ENCODE results near the gene SRPK2.

SRPK2 gene

DNA sequence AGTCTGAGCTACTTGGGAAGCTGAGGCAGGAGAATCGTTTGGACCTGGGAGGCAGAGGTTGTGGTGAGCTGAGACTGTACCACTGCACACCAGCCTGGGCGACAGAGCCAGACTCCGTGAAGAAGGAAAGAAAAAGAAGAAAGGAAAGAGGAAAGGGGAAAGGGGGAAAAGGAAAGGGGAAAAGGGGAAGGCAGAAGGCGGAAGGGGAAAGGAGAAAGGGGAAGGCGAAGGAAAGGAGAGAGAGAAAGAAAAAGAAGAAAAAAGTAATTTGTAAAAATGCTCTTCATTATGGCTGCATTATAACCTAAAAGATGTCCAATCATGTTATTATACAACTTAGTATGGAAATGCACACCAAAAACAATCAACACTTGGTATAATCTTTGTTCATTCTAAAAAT, 110.2 kb downstream of the SRPK2 start:
- H3K9me2 ChIP-seq (replicated peaks; ENCODE audit: low read depth, low read length): no peaks in the 10 kb centered on the region
- H3K4me2 ChIP-seq (ENCODE audit: low read depth, low read length, poor library complexity, severe bottlenecking): no peak overlapping the region
- H3F3A ChIP-seq (ENCODE audit: low read depth): no peaks in the 10 kb centered on the region
- H2AFZ ChIP-seq (ENCODE audit: low read length): no peak overlapping the region
- no peaks in the 10 kb centered on the region for H3K9me3 ChIP-seq (ENCODE audit: insufficient read depth, low read depth, low read length)
- H3K4me1 ChIP-seq (ENCODE audit: insufficient read depth, low read length, poor library complexity, severe bottlenecking): peaks cover 6% of the 10 kb centered on the region
- peaks cover 6% of the 10 kb centered on the region; the same call in 1 of the 2 replicates for H3K36me3 ChIP-seq (ENCODE audit: insufficient read depth, low read length)
- H4K20me1 ChIP-seq (ENCODE audit: insufficient read depth, low read length, poor library complexity, severe bottlenecking): peaks cover 8% of the 10 kb centered on the region
- H3K27me3 ChIP-seq (ENCODE audit: insufficient read depth, low read length, poor library complexity, severe bottlenecking): no peaks in the 10 kb centered on the region
- no peak overlapping the region for H3K9ac ChIP-seq (ENCODE audit: low read depth, low read length, poor library complexity, severe bottlenecking)
- no peak overlapping the region for H3K4me3 ChIP-seq (ENCODE audit: low read length, poor library complexity, severe bottlenecking)
- peaks cover 81% of the 10 kb centered on the region for H3K79me2 ChIP-seq (ENCODE audit: insufficient read depth, low read length)
- no peak for TF ChIP-seq CTCF (conservative IDR thresholded peaks at IDR 0.05; ENCODE audit: low read length)
- no peak for TF ChIP-seq EZH2phosphoT487 (IDR thresholded peaks at IDR 0.05; ENCODE audit: borderline replicate concordance)

DNA sequence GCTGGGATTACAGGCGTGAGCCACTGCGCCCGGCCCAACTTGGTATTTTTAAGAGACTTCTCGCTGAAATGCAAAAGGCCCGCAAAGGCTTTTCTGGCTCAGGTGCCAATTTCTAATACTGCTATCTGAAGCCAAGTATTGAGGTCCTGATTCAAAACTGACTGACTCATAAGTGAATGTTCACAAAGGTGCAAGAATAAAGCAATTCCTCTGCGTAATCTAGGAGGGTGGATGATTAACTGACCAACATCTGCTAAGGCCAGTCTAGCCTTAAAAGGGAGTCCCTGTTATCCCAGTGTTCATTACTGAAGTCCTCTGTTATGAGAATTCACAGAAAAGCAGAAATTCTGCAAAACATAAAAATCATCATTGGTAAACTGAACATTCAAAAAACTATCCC, 111.4 kb downstream of the SRPK2 start:
- H3K9me2 ChIP-seq (replicated peaks; ENCODE audit: low read depth, low read length): no peaks in the 10 kb centered on the region
- no peaks in the 10 kb centered on the region for H3K9me3 ChIP-seq (ENCODE audit: insufficient read depth, low read depth, low read length)
- no peaks in the 10 kb centered on the region for H3F3A ChIP-seq (ENCODE audit: low read depth)
- H3K4me1 ChIP-seq (ENCODE audit: insufficient read depth, low read length, poor library complexity, severe bottlenecking): peaks cover 6% of the 10 kb centered on the region
- peaks cover 8% of the 10 kb centered on the region for H4K20me1 ChIP-seq (ENCODE audit: insufficient read depth, low read length, poor library complexity, severe bottlenecking)
- peaks cover 6% of the 10 kb centered on the region; the same call in 1 of the 2 replicates for H3K36me3 ChIP-seq (ENCODE audit: insufficient read depth, low read length)
- H3K9ac ChIP-seq (ENCODE audit: low read depth, low read length, poor library complexity, severe bottlenecking): no peak overlapping the region
- peaks cover 83% of the 10 kb centered on the region for H3K79me2 ChIP-seq (ENCODE audit: insufficient read depth, low read length)
- TF ChIP-seq CTCF (conservative IDR thresholded peaks at IDR 0.05; ENCODE audit: low read length): no peak
- TF ChIP-seq EZH2phosphoT487 (IDR thresholded peaks at IDR 0.05; ENCODE audit: borderline replicate concordance): no peak
- no peak overlapping the region for H3K4me3 ChIP-seq (ENCODE audit: low read length, poor library complexity, severe bottlenecking)
- no peaks in the 10 kb centered on the region for H3K27me3 ChIP-seq (ENCODE audit: insufficient read depth, low read length, poor library complexity, severe bottlenecking)
- no peak overlapping the region for H3K4me2 ChIP-seq (ENCODE audit: low read depth, low read length, poor library complexity, severe bottlenecking)
- H2AFZ ChIP-seq (ENCODE audit: low read length): no peak overlapping the region

- H3K4me3 ChIP-seq (ENCODE audit: low read length, poor library complexity, severe bottlenecking): peak overlapping the region; percentile 78
- no peaks in the 10 kb centered on the region for H3K27me3 ChIP-seq (ENCODE audit: insufficient read depth, low read length, poor library complexity, severe bottlenecking)
- H4K20me1 ChIP-seq (ENCODE audit: insufficient read depth, low read length, poor library complexity, severe bottlenecking): peaks cover 25% of the 10 kb centered on the region
- no peaks in the 10 kb centered on the region for H3K9me3 ChIP-seq (ENCODE audit: insufficient read depth, low read depth, low read length)
- H2AFZ ChIP-seq (ENCODE audit: low read length): no peak overlapping the region
- H3K36me3 ChIP-seq (ENCODE audit: insufficient read depth, low read length): no peaks in the 10 kb centered on the region
- no peak for TF ChIP-seq EZH2phosphoT487 (IDR thresholded peaks at IDR 0.05; ENCODE audit: borderline replicate concordance)
- H3F3A ChIP-seq (ENCODE audit: low read depth): 0 out of 2 replicates have a peak, but pooled peaks cover 3% of the 10 kb centered on the region
- peaks cover 45% of the 10 kb centered on the region for H3K4me1 ChIP-seq (ENCODE audit: insufficient read depth, low read length, poor library complexity, severe bottlenecking)
- H3K9me2 ChIP-seq (replicated peaks; ENCODE audit: low read depth, low read length): no peaks in the 10 kb centered on the region
- peak overlapping the region; percentile 70 for H3K9ac ChIP-seq (ENCODE audit: low read depth, low read length, poor library complexity, severe bottlenecking)
- peaks cover 98% of the 10 kb centered on the region for H3K79me2 ChIP-seq (ENCODE audit: insufficient read depth, low read length)
- peak overlapping the region; percentile 98 for H3K4me2 ChIP-seq (ENCODE audit: low read depth, low read length, poor library complexity, severe bottlenecking)
Observed at GRCh38 chr7:105270117-105270516, 118.6 kb downstream of the SRPK2 start.

DNA sequence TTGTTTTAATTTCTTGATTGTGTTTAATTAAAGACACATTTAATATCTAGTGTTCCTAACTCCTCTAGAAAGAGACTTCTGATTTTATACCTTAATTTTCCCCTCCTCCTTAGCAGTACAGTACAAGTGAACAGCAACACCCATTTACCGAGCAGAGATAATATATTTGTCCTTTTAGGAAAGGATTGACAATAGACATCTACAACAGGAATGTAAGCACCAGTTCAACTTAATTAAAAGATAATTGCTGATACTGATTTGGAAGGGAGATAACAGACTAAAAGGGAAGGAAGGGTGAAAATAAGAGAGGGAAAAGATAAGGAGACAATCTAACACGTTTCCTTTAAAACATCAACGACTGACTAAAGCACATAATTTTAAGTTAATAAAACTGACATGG, 119.3 kb downstream of the SRPK2 start:
- Histone ChIP-seq H3K9ac (ENCODE audit: low read depth, low read length, poor library complexity, severe bottlenecking) (peak overlapping the region; percentile 70), H3K36me3 (ENCODE audit: insufficient read depth, low read length) (no peaks in the 10 kb centered on the region), H3K27me3 (ENCODE audit: insufficient read depth, low read length, poor library complexity, severe bottlenecking) (no peaks in the 10 kb centered on the region), H3K4me2 (ENCODE audit: low read depth, low read length, poor library complexity, severe bottlenecking) (peak overlapping the region; percentile 98), H3K4me3 (ENCODE audit: low read length, poor library complexity, severe bottlenecking) (peak overlapping the region; percentile 78), H3K4me1 (ENCODE audit: insufficient read depth, low read length, poor library complexity, severe bottlenecking) (peaks cover 49% of the 10 kb centered on the region), H4K20me1 (ENCODE audit: insufficient read depth, low read length, poor library complexity, severe bottlenecking) (peaks cover 25% of the 10 kb centered on the region), H3K79me2 (ENCODE audit: insufficient read depth, low read length) (peaks cover 96% of the 10 kb centered on the region), H3F3A (ENCODE audit: low read depth) (0 out of 2 replicates have a peak, but pooled peaks cover 3% of the 10 kb centered on the region), H3K9me2 (replicated peaks; ENCODE audit: low read depth, low read length) (no peaks in the 10 kb centered on the region), H3K9me3 (ENCODE audit: insufficient read depth, low read depth, low read length) (no peaks in the 10 kb centered on the region), H2AFZ (ENCODE audit: low read length) (peak overlapping the region; percentile 57)
- TF ChIP-seq EZH2phosphoT487 (IDR thresholded peaks at IDR 0.05; ENCODE audit: borderline replicate concordance) (no peak), CTCF (conservative IDR thresholded peaks at IDR 0.05; ENCODE audit: low read length) (no peak)

Measured in Loucy (cell line).